SU-DHL-6 (cell line): ENCODE measurements around the gene CLDN5.

Source experiments
- H2AFZ ChIP-seq: fragments of 200-600 bp; sonication (generic); 2 replicates; pipeline ENCODE4 v1.6.1; 2014; ENCODE audit warnings: low read depth, mild to moderate bottlenecking, moderate library complexity, mixed read lengths, antibody characterized with exemption, low read length; ENCODE audit not compliant: severe bottlenecking
- H3F3A ChIP-seq: fragments of 200-600 bp; shearing (Covaris generic); 2 replicates; pipeline ENCODE4 v1.6.0; 2016; ENCODE audit warnings: antibody characterized with exemption, mild to moderate bottlenecking; ENCODE audit not compliant: insufficient read depth
- H3K27ac ChIP-seq: fragments of 200-600 bp; sonication (generic); 2 replicates; pipeline ENCODE4 v1.5.1; 2016; ENCODE audit warnings: low read depth, mild to moderate bottlenecking, low read length, moderate library complexity, mixed read lengths
- H3K27me3 ChIP-seq: fragments of 200-600 bp; sonication (generic), shearing (Covaris generic); 2 replicates; pipeline ENCODE4 v1.6.0; 2014; ENCODE audit warnings: mild to moderate bottlenecking, low read length
- H3K36me3 ChIP-seq: fragments of 200-600 bp; sonication (generic); 2 replicates; pipeline ENCODE4 v1.6.1; 2014; ENCODE audit warnings: mild to moderate bottlenecking, low read length, mixed read lengths
- H3K4me2 ChIP-seq: fragments of 300-600, 200-600 bp; shearing (Covaris generic), sonication (generic); 2 replicates; pipeline ENCODE4 v1.6.0; 2014; ENCODE audit warnings: low read length, low read depth, mild to moderate bottlenecking; ENCODE audit not compliant: poor library complexity, severe bottlenecking
- H3K4me3 ChIP-seq: fragments of 200-600 bp; sonication (generic); 2 replicates; pipeline ENCODE4 v1.5.1; 2014; ENCODE audit warnings: antibody characterized with exemption, low read length, mild to moderate bottlenecking, mixed read lengths; ENCODE audit not compliant: insufficient read depth, poor library complexity, severe bottlenecking
- H3K79me2 ChIP-seq: fragments of 200-600 bp; sonication (generic); 2 replicates; pipeline ENCODE4 v1.6.1; 2014; ENCODE audit warnings: mild to moderate bottlenecking, low read length, moderate library complexity; ENCODE audit not compliant: insufficient read depth
- H3K9ac ChIP-seq: fragments of 200-600 bp; sonication (generic); 2 replicates; pipeline ENCODE4 v1.7.0; 2014; ENCODE audit warnings: mild to moderate bottlenecking, low read length
- H3K9me2 ChIP-seq: fragments of 200-600 bp; sonication (generic); replicated peaks from 2 replicates; pipeline ENCODE4 v1.6.1; 2014; ENCODE audit warnings: low read length; ENCODE audit not compliant: insufficient read depth
- H3K9me3 ChIP-seq: fragments of 200-600 bp; sonication (generic); 2 replicates; pipeline ENCODE4 v1.6.1; 2014; ENCODE audit warnings: low read length, mixed read lengths; ENCODE audit not compliant: insufficient read depth
- H4K20me1 ChIP-seq: fragments of 200-600 bp; sonication (generic); 2 replicates; pipeline ENCODE4 v1.6.1; 2014; ENCODE audit warnings: low read depth, mild to moderate bottlenecking, antibody characterized with exemption, low read length, moderate library complexity, mixed read lengths
- CTCF ChIP-seq: fragments of 200-600 bp; sonication (generic); IDR thresholded peaks from one replicate; pipeline ENCODE4 v1.5.1; 2017; ENCODE audit warnings: antibody characterized with exemption, mild to moderate bottlenecking, low read length, moderate library complexity; ENCODE audit not compliant: insufficient read depth, poor library complexity, severe bottlenecking
- EZH2phosphoT487 ChIP-seq: fragments of 200-600 bp; sonication (generic), shearing (Covaris generic); conservative IDR thresholded peaks from 2 replicates; pipeline ENCODE4 v1.6.1; 2018; ENCODE audit warnings: mild to moderate bottlenecking, antibody characterized with exemption, low read length, moderate library complexity, mixed read lengths

CLDN5 gene

GRCh38 chr22:19509191-19509590 lies 15.0 kb downstream of the CLDN5 start:
- no peaks in the 10 kb centered on the region for H3K79me2 ChIP-seq
- H3K4me2 ChIP-seq = no peak overlapping the region
- H3F3A ChIP-seq = 0 out of 2 replicates have a peak, but pooled peaks cover 2% of the 10 kb centered on the region
- H4K20me1 ChIP-seq = no peaks in the 10 kb centered on the region
- no peak overlapping the region for H3K27ac ChIP-seq
- no peaks in the 10 kb centered on the region for H3K9me3 ChIP-seq
- H3K27me3 ChIP-seq = no peaks in the 10 kb centered on the region
- H2AFZ ChIP-seq = no peak overlapping the region
- H3K9me2 ChIP-seq = no peaks in the 10 kb centered on the region
- no peak overlapping the region for H3K4me3 ChIP-seq
- no peak overlapping the region for H3K9ac ChIP-seq
- no peak for TF ChIP-seq CTCF
- TF ChIP-seq EZH2phosphoT487 = no peak
- H3K36me3 ChIP-seq = no peaks in the 10 kb centered on the region

- H3K79me2 ChIP-seq = no peaks in the 10 kb centered on the region
- no peak overlapping the region for H3K9ac ChIP-seq
- no peak overlapping the region for H2AFZ ChIP-seq
- TF ChIP-seq EZH2phosphoT487 (no peak), CTCF (no peak)
- no peak overlapping the region for H3K4me3 ChIP-seq
- no peaks in the 10 kb centered on the region for H3K9me3 ChIP-seq
- H3K27me3 ChIP-seq = no peaks in the 10 kb centered on the region
- H3K36me3 ChIP-seq = no peaks in the 10 kb centered on the region
- H3K9me2 ChIP-seq = no peaks in the 10 kb centered on the region
- H4K20me1 ChIP-seq = no peaks in the 10 kb centered on the region
- H3K27ac ChIP-seq = no peak overlapping the region
- 0 out of 2 replicates have a peak, but pooled peaks cover 2% of the 10 kb centered on the region for H3F3A ChIP-seq
- H3K4me2 ChIP-seq = no peak overlapping the region
Observed at GRCh38 chr22:19508024-19508776, 16.0 kb downstream of the CLDN5 start.

GRCh38 chr22:19507534-19507861 lies 16.7 kb downstream of the CLDN5 start:
- Histone ChIP-seq H3K27me3 (no peaks in the 10 kb centered on the region), H3K27ac (no peak overlapping the region), H2AFZ (no peak overlapping the region), H3K9ac (no peak overlapping the region), H3K4me3 (no peak overlapping the region), H3K9me3 (no peaks in the 10 kb centered on the region), H3K4me2 (no peak overlapping the region), H3K79me2 (no peaks in the 10 kb centered on the region), H3K9me2 (no peaks in the 10 kb centered on the region), H4K20me1 (no peaks in the 10 kb centered on the region), H3F3A (no peaks in the 10 kb centered on the region), H3K36me3 (no peaks in the 10 kb centered on the region)
- TF ChIP-seq CTCF = no peak
